Epidermal melanocyte (primary cell): ENCODE results near the gene RTP5.
"Not testable (repeated sequence)": the region's sequence is repeated elsewhere in the genome, so short reads cannot be mapped to it uniquely, and the experiment has no call there.

Experiments used
- DNase-seq: peaks from one replicate; pipeline ENCODE4 v3.0.0; 2011; ENCODE audit warnings: low spot score; ENCODE audit not compliant: insufficient read length

Gene RTP5

DNA sequence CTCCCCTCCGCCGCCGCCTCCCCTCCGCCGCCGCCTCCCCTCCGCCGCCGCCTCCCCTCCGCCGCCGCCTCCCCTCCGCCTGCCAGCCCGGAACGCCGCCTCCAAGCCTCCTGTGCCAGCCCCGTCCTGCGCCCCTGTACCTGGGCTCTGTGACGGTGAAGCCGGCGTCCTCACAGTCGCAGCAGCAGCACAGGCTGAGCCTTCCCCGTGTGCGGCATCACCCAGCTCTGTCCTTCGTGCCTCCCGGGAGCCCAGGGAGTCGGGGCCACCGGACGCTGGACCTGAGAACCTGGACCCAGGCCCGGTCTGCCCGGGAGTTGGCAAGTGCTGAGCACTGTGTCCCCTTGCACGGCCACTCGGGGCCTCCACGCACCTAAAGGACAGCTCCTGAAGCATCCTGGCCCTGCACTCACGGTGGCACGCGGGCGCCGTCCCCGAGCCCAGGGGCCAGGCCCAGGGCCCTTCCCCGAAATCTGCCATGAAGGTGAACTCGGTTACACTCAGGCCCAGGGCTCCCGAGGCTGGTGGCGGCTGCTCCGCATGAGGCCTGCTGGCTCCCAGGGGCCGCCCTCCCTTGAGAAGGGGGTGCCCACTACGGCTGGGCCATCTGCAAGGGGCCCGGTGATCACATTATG is 32.9 kb downstream of the RTP5 start:
- DNase-seq: no peak

DNA sequence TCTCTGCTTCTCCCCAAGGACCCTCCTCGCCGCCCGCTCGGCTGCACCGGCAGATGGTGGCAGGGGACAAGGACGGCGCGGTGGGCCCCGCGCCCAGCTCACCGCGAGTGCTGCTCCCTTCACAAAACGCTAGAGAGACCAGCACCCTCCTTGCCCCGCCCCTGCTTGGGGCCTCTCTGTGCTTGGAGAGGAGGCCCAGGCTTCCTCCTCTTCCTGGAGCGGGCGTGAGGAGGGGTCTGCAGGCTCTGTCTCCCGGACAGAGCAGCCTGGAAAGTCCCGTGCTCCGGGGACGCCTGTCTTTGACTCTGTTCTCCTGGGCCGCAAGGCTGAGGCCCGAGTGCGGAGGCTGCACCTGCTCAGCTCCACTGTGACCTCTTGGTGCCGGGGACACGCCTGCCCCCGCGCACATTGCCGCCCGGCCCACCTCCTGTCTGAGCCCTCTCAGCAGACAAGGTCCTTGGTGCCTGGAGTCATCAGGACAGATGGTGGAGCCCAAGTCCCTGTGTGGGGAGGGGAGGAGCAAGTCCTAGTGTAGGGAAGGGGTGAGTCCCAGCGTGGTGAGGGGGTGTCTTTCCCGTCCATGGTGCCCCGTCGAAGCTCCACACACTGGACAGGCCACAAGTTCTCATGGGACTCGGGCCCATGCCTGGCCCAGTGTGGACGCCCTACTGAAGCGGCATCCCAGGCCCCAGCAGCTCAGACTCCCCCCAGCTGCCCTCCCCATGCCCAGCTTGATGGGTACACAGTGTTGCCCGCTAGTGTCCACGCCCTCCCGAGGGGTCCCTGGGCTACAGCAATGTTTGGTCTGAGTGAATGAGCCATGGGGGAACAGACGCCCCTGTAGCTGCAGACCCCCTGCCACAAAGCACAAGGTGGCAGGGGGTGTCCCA is 33.8 kb downstream of the RTP5 start:
- peak; percentile 13 for DNase-seq

DNA sequence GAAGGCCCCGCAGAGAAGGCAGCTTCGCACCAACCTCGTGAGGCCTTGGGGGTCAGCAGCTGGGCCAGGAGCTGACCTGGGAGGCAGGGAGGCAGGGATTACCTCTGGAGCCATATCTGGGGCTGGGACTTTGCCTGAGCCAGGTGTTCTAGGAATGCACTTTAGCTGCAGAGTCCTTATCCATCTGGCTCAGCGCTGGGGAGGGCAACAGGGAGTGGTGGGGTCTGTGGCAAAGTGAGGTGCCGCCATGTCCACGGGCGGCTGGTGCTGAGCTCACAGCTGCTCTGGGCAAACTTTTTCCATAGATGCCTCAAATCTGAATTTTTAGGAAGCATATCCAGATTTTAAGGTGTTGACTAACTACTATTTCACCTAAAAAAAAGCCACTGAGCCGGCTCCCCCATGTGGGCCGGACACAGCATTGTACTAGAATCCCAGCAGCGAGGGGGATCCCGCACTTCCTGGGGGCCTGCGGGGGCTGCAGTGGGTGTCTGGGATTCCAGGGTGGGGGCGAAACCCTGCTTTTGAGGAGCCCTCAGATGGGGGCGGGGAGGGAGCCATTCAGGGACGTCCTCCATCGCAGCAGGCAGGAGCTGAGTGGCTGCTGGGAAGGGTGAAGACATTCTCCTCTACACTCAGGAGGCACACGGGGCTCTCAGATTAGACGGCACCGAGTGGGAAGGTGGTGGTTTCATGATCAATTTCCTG is 34.6 kb downstream of the RTP5 start:
- peak; percentile 11 for DNase-seq

DNA sequence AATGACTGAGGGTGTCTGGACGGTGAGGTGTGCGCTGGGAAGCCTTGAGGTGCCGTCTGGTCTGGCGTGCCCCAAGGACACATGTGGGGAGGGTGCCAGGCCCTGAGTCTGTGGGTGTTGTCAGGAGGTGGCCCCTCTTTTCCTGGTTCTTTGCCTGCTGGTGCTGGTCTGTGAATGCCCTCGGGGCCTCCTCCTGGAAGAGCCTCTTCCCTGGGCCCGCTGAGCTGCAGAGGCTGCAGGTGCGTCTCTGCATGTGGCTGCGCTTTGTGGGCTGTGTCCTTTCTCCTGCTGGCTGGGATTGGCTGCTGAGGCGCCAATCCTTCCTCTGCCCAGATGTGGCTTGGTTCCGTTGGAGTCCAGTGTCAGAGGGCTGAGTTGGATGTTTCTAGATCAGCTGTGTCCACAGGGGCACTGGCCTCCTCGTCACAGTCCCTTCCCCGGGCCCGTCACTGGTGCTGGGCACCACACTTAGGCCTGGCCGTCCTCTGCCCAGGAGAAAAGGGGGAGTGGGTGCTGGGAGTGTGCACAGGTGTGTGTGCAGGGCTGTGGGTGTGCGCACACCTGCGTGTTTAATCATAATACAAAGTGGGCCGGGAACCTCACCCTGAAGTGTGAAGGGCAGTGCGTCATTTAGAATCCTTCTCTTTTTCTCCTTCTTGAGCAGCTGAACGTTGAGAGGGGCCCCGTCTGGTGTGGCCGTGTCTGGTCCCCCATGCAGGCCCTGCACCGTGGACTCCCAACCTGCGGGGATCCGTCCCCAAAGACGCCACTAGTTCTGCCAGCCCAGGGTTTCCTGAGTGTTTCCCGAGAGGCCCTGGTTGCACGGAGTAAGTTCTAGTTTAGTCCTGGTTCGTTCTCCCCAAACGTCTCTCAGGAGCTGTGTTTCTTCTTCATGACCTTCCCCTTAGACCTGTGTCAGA is 35.5 kb downstream of the RTP5 start:
- DNase-seq: peak; percentile 3

DNA sequence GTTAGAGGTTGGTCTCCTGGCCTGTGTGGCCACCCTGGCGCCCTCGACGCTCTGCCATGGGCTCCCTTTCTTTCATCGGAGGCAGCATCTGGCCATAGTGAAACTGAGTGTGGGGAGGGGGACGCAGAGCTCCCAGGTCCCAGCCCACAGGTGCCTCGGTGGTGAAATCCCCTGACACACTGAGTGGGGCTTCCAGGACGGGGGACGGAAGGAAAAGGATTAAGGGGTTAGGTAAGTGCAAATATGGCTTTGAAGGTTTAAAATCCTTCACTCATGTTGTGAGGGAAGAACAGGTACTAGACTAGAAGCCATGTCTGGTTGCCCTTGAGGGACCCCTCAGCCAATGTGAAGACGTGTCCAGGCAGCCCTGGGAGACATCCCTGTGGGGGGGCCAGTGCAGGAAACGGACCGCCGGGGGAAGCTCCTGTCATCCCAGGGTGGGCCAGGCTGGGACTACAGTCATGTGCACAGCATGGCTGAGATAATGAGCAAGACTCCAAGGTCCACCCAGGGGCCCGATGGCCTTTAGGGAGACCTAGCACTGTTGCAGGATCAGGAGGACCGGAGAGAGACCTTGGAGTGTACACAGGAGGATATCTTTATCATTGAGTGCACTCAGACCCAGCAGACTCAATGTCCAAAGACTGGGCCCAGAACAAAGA is 36.3 kb downstream of the RTP5 start:
- DNase-seq: peak; percentile 13

DNA sequence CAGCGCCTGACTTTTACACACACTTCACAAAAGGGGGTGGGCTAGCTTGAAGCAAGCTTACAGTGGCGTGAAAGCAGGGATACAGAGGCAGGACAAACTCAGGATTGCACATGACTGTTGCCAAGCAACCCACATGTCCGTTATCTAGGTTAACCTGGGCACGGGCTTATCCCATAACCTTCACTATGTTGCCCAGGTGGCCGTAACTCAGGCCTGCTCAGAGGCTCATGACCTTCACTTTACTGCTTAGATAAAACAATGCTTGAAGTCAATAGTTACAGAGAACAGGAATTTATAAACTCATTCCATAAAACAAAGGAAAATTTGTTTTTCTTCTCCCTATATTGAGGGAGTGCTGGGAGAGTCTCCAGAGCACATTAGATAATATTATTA is 36.8 kb downstream of the RTP5 start:
- not testable (repeated sequence) for DNase-seq

DNA sequence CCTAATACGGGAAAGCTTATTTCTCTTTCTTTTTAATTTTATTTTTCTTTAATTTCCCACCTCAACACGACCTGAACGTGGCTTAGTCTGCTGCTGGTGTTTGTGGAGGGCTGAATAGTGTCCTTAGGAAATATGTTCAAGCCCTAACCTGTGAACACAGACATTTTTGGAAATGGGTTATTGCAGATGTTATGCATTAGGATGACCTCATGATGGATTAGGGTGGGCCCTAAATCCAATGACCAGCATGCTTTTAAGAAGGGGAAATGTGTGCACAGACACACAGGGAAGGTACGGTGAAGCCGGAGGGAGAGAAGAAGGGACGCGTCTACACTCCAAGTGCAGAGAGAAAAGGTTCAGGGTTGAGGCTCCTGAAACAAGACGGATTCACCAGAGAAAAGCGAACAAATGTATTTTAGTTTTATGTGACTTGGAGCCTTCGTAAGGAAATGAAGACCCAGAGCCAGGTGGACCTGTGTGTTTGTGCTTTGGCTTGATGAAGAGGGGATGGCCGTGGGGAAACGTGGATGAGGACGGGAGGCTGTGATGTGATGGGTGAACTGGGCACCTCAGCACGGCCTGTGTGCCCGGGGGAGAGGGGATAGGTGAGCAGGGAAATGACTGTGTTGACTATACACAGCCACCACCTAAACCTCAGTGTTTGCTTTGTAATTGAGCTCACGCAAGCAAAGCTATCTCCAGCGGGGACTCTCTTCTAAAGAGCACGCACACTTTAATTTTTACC is 37.5 kb downstream of the RTP5 start:
- DNase-seq: peak; percentile 10

DNA sequence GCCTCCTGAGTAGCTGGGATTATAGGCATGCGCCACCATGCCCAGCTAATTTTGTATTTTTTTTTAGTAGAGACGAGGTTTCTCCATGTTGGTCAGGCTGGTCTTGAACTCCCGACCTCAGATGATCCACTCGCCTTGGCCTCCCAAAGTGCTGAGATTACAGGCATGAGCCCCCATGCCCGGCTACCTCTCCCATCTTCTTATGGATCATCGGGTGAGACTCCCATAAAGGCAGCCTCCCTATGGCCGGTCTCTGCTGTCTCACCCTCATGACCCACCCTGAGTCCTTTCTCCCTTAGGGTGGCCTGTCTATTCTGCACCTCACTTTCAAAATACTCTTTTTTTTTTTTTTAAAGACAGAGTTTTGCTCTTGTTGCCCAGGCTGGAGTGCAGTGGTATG is 38.3 kb downstream of the RTP5 start:
- DNase-seq: not testable (repeated sequence)

DNA sequence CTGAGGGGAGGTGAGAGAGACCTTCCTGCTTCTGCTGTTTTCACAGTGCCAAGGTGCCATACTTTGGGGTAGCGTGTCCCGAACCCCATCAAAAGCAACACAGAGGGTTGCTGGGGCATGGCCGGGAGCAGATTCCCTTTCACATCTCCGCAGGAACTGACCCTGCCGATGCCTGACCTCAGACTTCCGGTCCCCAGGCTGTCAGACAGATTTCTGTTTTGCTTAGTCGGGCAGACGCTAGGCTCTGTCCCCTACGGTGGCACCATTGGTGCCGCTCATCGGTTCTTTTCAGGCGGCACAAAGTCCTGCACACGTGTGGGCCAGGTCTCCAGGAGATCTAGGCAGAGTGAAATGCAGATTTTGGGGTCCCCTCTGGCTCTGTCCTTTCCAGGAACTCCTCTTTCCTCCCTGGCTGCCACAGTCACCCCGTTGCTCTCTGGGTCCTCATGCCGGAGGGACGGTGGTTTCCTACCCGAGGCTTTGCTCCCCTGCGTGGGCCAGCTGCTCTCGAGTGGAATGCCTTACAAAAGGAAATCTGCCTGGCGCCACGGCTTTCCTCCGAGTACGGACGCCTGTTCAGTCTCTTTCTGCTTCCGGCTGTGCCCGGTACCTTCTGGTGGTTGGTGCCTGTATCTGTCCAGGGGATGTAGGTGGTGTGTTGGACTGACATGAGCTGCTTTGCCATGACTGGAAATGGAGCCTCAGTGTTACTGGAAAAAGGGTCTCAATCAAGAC is 39.3 kb downstream of the RTP5 start:
- peak; percentile 12 for DNase-seq

DNA sequence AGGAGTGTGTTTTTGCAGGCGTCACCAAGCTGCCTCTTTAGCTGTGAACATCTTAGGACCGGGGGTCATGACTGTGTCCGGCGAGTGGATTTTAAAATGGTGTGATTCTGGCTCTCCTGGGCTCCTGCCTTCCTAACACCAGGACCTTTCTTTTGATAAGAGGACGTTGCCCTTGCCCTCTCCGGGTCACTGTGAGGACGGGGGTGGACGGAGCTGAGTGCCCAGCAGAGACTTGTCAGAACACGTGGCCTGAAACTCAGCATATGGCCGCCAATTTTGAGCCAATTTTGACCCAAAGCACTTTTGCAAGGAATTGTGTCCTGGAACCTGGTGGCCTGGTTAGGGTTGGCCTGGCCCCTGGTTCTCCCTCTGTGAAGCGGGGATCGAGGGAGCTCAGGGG is 40.2 kb downstream of the RTP5 start:
- DNase-seq: peak; percentile 4

DNA sequence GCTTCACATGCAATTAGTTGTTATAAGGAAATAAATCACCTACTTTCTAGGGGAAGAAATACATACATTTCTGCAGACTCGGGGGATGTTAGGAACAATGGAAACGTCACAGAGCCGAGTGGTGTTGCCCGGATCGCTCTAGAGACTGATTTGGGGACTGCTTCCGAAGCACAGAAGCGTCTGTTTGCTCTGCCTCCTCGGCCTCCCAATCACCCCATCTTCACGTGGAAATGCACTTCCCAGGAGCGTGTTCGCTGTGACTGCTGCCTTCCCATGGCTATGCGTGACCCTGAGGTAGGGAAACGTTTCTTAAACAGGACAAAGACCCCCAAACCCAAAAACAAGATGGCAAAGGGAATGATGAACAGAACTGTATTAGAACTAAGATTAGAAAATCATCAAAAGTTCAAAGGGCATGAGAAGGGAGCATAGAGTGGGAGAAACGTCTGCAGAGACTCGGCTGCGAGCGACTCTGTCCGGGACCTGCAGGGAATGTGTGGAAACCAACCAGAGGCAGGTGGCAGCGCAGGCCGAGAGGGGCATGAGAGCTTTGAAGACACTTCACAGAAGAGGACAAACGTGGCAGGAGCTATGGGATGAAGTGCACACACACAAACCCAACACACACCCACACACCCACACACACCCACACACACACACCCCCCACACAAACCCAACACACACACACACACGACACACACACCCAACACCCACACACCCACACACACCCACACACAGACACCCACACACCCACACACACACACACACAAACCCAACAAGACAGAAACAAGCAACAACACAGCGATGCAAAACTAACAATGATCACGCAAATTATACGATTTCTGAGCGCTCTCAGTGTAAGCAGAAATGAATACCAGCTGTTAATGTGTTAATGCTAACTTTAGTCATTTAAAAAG is 41.3 kb downstream of the RTP5 start:
- no peak for DNase-seq

DNA sequence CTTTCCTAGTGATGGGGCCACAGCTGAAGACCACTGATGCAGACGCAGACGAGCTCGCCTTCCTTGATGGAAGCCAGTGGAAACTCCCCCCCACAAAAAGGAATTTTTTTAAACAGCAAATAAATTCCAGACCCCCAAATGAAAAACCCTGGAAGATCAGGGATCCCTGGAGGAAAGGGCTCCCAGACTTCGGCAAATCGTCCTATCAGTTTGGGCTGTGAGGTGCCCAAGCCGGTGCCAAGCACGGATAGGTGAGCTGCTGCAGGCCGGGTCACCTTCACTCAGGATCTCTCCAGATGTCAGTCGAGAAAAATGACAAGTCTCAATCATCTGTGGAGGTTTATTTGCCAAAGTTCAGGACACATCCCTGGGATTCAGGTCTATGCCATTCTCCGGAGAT is 42.0 kb downstream of the RTP5 start:
- DNase-seq: no peak

DNA sequence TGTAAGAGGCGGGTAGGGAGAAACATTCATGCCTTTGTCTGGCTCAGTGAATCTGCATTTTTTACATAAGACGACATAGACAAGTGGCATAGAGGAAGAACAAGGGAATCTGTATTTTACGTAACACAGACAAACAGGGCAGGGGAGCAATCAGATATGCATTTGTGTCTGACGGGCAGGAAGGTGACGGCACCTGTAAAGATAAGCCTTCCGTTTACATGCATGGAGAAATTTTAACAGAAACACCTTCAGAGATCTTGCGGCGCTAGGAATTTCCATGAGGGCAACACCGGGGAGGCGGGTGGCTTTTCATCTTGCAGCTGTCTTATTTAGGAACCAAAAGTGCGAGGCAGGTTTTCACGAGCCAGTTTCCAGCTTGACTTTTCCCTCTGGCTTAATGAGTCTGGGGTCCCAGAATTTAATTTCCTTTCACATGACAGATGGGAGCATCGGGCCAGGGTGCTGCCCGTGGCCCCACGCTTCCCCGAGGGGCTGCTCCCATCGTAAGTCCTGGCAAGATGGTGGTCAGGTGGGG is 42.6 kb downstream of the RTP5 start:
- DNase-seq: no peak

DNA sequence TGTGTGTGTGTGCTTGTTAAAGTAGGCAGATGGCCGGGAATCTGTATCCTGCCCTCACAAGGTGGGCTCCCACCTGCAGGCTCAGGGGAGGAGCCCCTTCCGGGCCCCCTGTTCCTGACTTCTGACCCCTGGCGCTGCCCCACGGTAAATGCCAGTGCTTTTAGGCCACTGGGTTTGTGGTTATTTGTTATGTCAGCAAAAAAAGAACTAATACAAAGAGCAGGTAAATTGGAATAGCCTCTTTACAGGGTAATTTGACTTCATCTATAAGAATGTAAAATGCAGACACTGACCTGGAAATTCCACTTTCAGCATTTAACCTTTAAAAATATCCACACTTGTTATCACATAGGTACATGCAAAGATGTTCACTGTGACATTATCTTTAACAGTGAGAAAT is 44.2 kb downstream of the RTP5 start:
- DNase-seq: no peak

DNA sequence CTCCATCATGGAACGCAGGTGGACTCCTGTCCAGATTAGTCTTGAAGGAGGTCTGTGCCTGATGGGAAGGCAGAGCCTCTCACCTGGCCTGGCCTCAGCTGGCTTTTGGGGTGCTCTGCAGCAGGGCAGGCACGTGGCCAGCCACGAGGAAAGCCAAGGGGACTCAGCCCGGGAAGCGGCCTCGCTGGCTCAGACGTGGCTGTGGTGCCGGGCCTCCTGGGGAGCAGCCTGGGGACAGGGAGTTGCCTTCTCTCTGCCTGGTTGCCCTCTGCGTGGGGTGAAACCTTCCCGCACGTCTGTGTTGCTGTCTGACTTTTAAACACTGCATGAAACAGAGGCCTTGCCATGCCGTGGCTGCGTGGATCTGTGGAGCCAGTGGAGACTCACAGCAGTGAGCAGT is 45.0 kb downstream of the RTP5 start:
- no peak for DNase-seq

DNA sequence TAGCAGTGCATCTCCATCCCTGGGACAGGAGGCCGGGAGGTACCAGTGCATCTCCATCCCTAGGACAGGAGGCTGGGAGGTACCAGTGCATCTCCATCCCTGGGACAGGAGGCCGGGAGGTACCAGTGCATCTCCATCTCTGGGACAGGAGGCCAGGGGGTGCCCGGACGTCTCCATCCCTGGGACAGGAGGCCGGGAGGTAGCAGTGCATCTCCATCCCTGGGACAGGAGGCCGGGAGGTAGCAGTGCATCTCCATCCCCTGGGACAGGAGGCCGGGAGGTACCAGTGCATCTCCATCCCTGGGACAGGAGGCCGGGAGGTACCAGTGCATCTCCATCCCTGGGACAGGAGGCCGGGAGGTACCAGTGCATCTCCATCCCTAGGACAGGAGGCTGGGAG is 52.1 kb downstream of the RTP5 start:
- DNase-seq: not testable (repeated sequence)

DNA sequence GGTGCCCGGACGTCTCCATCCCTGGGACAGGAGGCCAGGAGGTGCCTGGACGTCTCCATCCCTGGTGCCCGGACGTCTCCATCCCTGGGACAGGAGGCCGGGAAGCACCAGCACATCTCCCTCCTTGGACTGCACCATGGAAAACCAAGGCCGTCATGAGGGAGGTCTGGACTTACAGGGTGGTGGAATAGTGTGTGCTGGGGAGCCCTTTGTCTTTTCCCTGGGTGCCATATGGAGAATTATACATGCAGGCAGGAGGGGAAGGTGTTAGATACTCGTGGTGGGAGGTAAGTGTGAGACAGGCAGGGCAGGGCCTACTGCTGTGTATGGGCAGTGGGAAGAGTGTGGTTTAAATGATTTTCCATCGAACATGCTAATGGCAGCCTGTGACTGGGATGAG is 52.9 kb downstream of the RTP5 start:
- DNase-seq: no peak
